Natural killer cell (primary cell): Measurements from ENCODE around the gene BCL2L13. TPM values are rescaled to one million over a fixed set of nuclear protein-coding genes. Genes with fewer than 3 reads are reported as not detected.

Experiments
- ATAC-seq, 3 donors: fragments of 150-1000 bp in 2 of 3; fragments of 200-7000 bp in 1 of 3; cut with Tn5 transposase; 1 replicate in 1 of 3; 2 replicates in 2 of 3; pipeline ENCODE4 v1.10.0; 2021; ENCODE audit warnings: mild to moderate bottlenecking in 2 of 3, moderate library complexity in 2 of 3
- DNase-seq, 2 donors: peaks; one replicate each; pipeline versions ENCODE4 v3.0.0 to v3.0.0-alpha.2; 2013 to 2021; ENCODE audit warnings: mixed read lengths in 1 of 2
- H3K27ac ChIP-seq: one replicate; pipeline ENCODE4 v1.5.1; 2013; ENCODE audit warnings: mild to moderate bottlenecking, low read length
- H3K27me3 ChIP-seq: one replicate; pipeline ENCODE4 v1.6.1; 2013; ENCODE audit warnings: low read length; ENCODE audit not compliant: control insufficient read depth, insufficient read depth
- H3K36me3 ChIP-seq: one replicate; pipeline ENCODE4 v1.6.1; 2013; ENCODE audit warnings: low read length; ENCODE audit not compliant: control insufficient read depth, insufficient read depth
- H3K4me1 ChIP-seq: one replicate; pipeline ENCODE4 v1.6.1; 2013; ENCODE audit warnings: low read length; ENCODE audit not compliant: control insufficient read depth, insufficient read depth
- H3K4me3 ChIP-seq: one replicate; pipeline ENCODE4 v1.5.1; 2013; ENCODE audit warnings: low read length
- H3K9me3 ChIP-seq: one replicate; pipeline ENCODE4 v1.6.1; 2013; ENCODE audit warnings: low read length; ENCODE audit not compliant: control insufficient read depth, insufficient read depth
- H3K27ac Mint-ChIP-seq, 2 donors: one replicate each; pipeline ENCODE4 v1.8.0; 2022; ENCODE audit warnings: mild to moderate bottlenecking in 2 of 2, mixed read lengths in 2 of 2, moderate library complexity in 1 of 2
- H3K27me3 Mint-ChIP-seq, 2 donors: one replicate each; pipeline ENCODE4 v1.8.0; 2022; ENCODE audit warnings: low read depth in 2 of 2, mixed read lengths in 2 of 2
- H3K36me3 Mint-ChIP-seq: one replicate; pipeline ENCODE4 v1.8.0; 2022; ENCODE audit warnings: mixed read lengths
- H3K4me1 Mint-ChIP-seq, 2 donors: one replicate each; pipeline ENCODE4 v1.8.0; 2022; ENCODE audit warnings: mixed read lengths in 2 of 2
- H3K4me3 Mint-ChIP-seq: one replicate; pipeline ENCODE4 v1.8.0; 2022; ENCODE audit warnings: mild to moderate bottlenecking, moderate library complexity, mixed read lengths
- H3K9me3 Mint-ChIP-seq, 2 donors: one replicate each; pipeline ENCODE4 v1.8.0; 2022; ENCODE audit warnings: mixed read lengths in 2 of 2
- WGBS: methylation state at CpG from one replicate; pipeline ENCODE4 v1.1.7; 2013; ENCODE audit warnings: missing lambda C conversion rate; ENCODE audit not compliant: insufficient coverage; 5-methylcytosine and 5-hydroxymethylcytosine counted together
- intact Hi-C: fragments of 100-400 bp; cut with micrococcal nuclease; formaldehyde crosslinking; loops from one replicate; pipeline ENCODE4 v1.14.2; 2022
- total RNA-seq, 4 donors: library from RNA; stranded (reverse); fragments of 120-200 nt in 1 of 4; gene quantifications; one replicate each; pipeline versions ENCODE4 v1.2.3 to v1.2.4, GENCODE V29; 2013 to 2022
- TF ChIP-seq, protein P1 (sequence below): fragments of 200-600 bp; IDR thresholded peaks from one replicate; pipeline ENCODE4 v1.8.0; 2022; ENCODE audit warnings: antibody characterized with exemption

Gene BCL2L13
- total RNA-seq, 3 donors from 2014 or later (not counting 1 experiment from before 2014, with no cell fraction given): 19.1 to 28.7 (median 23.3) TPM

GRCh38 chr22:17746916-17747315 is 108.4 kb downstream of the BCL2L13 start:
- DNase-seq (no peak), ATAC-seq (no peak)
- 98% methylated on average over 10 of the region's 10 CpGs for WGBS
- no peaks in the 10 kb centered on the region for H3K27me3 Mint-ChIP-seq
- Histone ChIP-seq H3K27ac (no peak overlapping the region), H3K27me3 (no peaks in the 10 kb centered on the region), H3K9me3 (no peaks in the 10 kb centered on the region), H3K36me3 (peaks cover 15% of the 10 kb centered on the region), H3K4me3 (no peak overlapping the region), H3K4me1 (no peaks in the 10 kb centered on the region)
- no peak overlapping the region for H3K4me3 Mint-ChIP-seq
- H3K36me3 Mint-ChIP-seq: no peaks in the 10 kb centered on the region
- TF ChIP-seq, protein P1, sequence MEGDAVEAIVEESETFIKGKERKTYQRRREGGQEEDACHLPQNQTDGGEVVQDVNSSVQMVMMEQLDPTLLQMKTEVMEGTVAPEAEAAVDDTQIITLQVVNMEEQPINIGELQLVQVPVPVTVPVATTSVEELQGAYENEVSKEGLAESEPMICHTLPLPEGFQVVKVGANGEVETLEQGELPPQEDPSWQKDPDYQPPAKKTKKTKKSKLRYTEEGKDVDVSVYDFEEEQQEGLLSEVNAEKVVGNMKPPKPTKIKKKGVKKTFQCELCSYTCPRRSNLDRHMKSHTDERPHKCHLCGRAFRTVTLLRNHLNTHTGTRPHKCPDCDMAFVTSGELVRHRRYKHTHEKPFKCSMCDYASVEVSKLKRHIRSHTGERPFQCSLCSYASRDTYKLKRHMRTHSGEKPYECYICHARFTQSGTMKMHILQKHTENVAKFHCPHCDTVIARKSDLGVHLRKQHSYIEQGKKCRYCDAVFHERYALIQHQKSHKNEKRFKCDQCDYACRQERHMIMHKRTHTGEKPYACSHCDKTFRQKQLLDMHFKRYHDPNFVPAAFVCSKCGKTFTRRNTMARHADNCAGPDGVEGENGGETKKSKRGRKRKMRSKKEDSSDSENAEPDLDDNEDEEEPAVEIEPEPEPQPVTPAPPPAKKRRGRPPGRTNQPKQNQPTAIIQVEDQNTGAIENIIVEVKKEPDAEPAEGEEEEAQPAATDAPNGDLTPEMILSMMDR: no peak
- H3K9me3 Mint-ChIP-seq: no peaks in the 10 kb centered on the region
- intact Hi-C loops: no loop called here
- H3K27ac Mint-ChIP-seq: peak overlapping the region; percentile 19 to 67
- H3K4me1 Mint-ChIP-seq: peaks cover 13 to 14% of the 10 kb centered on the region in 2 donors

DNA sequence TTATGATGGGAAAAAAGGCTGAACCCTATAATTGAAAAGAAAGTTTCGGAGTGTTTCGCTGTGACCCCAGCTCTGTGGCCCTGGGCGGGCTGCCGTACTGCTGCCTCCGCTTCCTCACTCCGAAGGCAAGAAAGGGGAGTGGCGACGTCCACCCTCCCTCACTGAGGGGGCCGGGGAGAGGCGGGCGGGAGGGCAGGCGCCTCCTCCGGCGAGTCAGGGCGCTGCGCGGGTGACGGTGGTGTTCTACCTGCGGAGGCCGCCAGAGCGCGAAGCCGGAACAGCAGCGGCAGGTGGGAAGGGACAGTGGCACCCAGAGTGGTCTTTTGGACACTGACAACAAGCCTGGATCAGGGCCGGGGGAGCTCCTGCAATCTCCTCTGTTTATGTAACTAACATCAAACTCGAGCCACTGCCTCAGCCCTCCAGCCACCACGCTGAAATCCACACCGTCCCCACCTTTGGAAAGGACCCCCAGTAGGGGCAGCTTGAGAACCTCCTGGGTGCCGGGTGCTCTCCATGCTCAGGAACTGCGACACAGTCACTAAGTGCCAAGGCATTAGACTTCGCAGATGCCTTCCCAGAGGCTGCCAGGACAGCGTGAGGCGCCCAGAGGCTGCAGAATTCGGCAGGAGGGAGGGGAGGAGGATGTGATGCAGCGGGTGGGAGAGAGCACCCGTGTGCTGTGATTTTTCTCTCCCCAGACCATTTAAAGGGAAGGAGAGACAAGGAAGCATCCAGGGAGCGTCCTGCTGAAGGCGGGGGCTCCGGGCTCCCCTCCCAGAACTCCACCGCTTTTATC is 110.2 kb downstream of the BCL2L13 start:
- 96% methylated on average over 40 of the region's 40 CpGs for WGBS
- intact Hi-C loops: no loop called here
- Mint-ChIP-seq H3K36me3 (no peaks in the 10 kb centered on the region), H3K27ac (no peak overlapping the region), H3K27me3 (no peaks in the 10 kb centered on the region), H3K4me3 (no peak overlapping the region), H3K9me3 (no peaks in the 10 kb centered on the region), H3K4me1 (peaks cover 13 to 17% of the 10 kb centered on the region in 2 donors)
- no peak for DNase-seq
- H3K4me3 ChIP-seq: no peak overlapping the region
- TF ChIP-seq, protein P1: no peak
- H3K27ac ChIP-seq: no peak overlapping the region
- no peaks in the 10 kb centered on the region for H3K27me3 ChIP-seq
- no peaks in the 10 kb centered on the region for H3K9me3 ChIP-seq
- H3K36me3 ChIP-seq: peaks cover 2% of the 10 kb centered on the region
- ATAC-seq: no peak
- peaks cover 10% of the 10 kb centered on the region for H3K4me1 ChIP-seq

- Histone ChIP-seq H3K4me1 (peaks cover 11% of the 10 kb centered on the region), H3K27me3 (no peaks in the 10 kb centered on the region), H3K4me3 (no peak overlapping the region), H3K36me3 (no peaks in the 10 kb centered on the region), H3K9me3 (no peaks in the 10 kb centered on the region), H3K27ac (no peak overlapping the region)
- DNase-seq: no peak
- H3K4me3 Mint-ChIP-seq: no peak overlapping the region
- whole genome bisulfite sequencing: 93% methylated on average over 33 of the region's 35 CpGs
- TF ChIP-seq, protein P1: no peak
- no peaks in the 10 kb centered on the region for H3K9me3 Mint-ChIP-seq
- H3K36me3 Mint-ChIP-seq: no peaks in the 10 kb centered on the region
- H3K4me1 Mint-ChIP-seq: peaks cover 13 to 24% of the 10 kb centered on the region in 2 donors
- no peak for ATAC-seq
- no peaks in the 10 kb centered on the region for H3K27me3 Mint-ChIP-seq
- intact Hi-C loops: no loop called here
- H3K27ac Mint-ChIP-seq: peak overlapping the region; percentile 57 to 58
Measured at GRCh38 chr22:17749605-17750395, 111.2 kb downstream of the BCL2L13 start.
